Neuronal stem cell (in vitro differentiated cells): ENCODE data around the gene OPN1SW.

ENCODE experiments used
- DNase-seq: peaks from one replicate; pipeline ENCODE4 v3.0.0-alpha.2; 2013; ENCODE audit warnings: low spot score
- H2AFZ ChIP-seq: one replicate; pipeline ENCODE4 v1.6.1; 2013; ENCODE audit warnings: mild to moderate bottlenecking, low read length, inconsistent platforms
- H2AK5ac ChIP-seq: 2 replicates; pipeline ENCODE4 v1.6.1; 2013; ENCODE audit warnings: low read depth, mild to moderate bottlenecking, inconsistent platforms, low read length, moderate library complexity, mixed read lengths
- H2BK120ac ChIP-seq: 2 replicates; pipeline ENCODE4 v1.6.1; 2013; ENCODE audit warnings: low read depth, mild to moderate bottlenecking, inconsistent platforms, low read length, moderate library complexity, mixed read lengths
- H2BK12ac ChIP-seq: one replicate; pipeline ENCODE4 v1.6.1; 2013; ENCODE audit warnings: low read length, inconsistent platforms
- H2BK15ac ChIP-seq: 2 replicates; pipeline ENCODE4 v1.6.1; 2013; ENCODE audit warnings: mild to moderate bottlenecking, low read length, inconsistent platforms, mixed read lengths
- H2BK5ac ChIP-seq: one replicate; pipeline ENCODE4 v1.6.1; 2013; ENCODE audit warnings: inconsistent platforms, mild to moderate bottlenecking, low read length, moderate library complexity
- H3K14ac ChIP-seq: one replicate; pipeline ENCODE4 v1.6.1; 2013; ENCODE audit warnings: low read length, inconsistent platforms
- H3K18ac ChIP-seq: 2 replicates; pipeline ENCODE4 v1.6.1; 2013; ENCODE audit warnings: low read length, inconsistent platforms
- H3K23ac ChIP-seq: 2 replicates; pipeline ENCODE4 v1.6.1; 2013; ENCODE audit warnings: low read depth, mild to moderate bottlenecking, mixed read lengths, low read length, inconsistent platforms; ENCODE audit not compliant: poor library complexity
- H3K27ac ChIP-seq: replicated peaks from 3 replicates; pipeline ENCODE4 v1.5.1; 2013; ENCODE audit warnings: low read length, inconsistent platforms
- H3K27me3 ChIP-seq, 3 experiments: 2 replicates each; pipeline ENCODE4 v1.6.1; 2013; ENCODE audit warnings: low read length in 3 of 3, mild to moderate bottlenecking in 2 of 3, inconsistent platforms in 1 of 3, low read depth in 1 of 3, mixed read lengths in 1 of 3, moderate library complexity in 1 of 3; ENCODE audit not compliant: control insufficient read depth in 3 of 3, insufficient read depth in 3 of 3
- H3K36me3 ChIP-seq, 2 donors: replicated peaks in 1 of 2; 2 replicates each; pipeline ENCODE4 v1.6.1; 2013; ENCODE audit warnings: low read length in 2 of 2; ENCODE audit not compliant: control insufficient read depth in 2 of 2, insufficient read depth in 2 of 2
- H3K4ac ChIP-seq: 2 replicates; pipeline ENCODE4 v1.6.1; 2013; ENCODE audit warnings: inconsistent platforms, mild to moderate bottlenecking, low read length, moderate library complexity
- H3K4me1 ChIP-seq, 2 donors: 1 replicate in 1 of 2; 2 replicates in 1 of 2; pipeline ENCODE4 v1.6.1; 2013; ENCODE audit warnings: low read length in 2 of 2, low read depth in 1 of 2; ENCODE audit not compliant: control insufficient read depth in 2 of 2, insufficient read depth in 1 of 2
- H3K4me2 ChIP-seq: one replicate; pipeline ENCODE4 v1.6.1; 2013; ENCODE audit warnings: mild to moderate bottlenecking, low read length, inconsistent platforms; ENCODE audit not compliant: insufficient read depth, poor library complexity, severe bottlenecking
- H3K4me3 ChIP-seq, 2 donors: 2 replicates each; pipeline ENCODE4 v1.5.1; 2013; ENCODE audit warnings: low read length in 2 of 2, mild to moderate bottlenecking in 2 of 2, inconsistent platforms in 1 of 2, moderate library complexity in 1 of 2
- H3K79me1 ChIP-seq: one replicate; pipeline ENCODE4 v1.6.1; 2013; ENCODE audit warnings: low read depth, mild to moderate bottlenecking, inconsistent platforms, low read length, moderate library complexity
- H3K9ac ChIP-seq: one replicate; pipeline ENCODE4 v1.6.1; 2013; ENCODE audit warnings: mild to moderate bottlenecking, low read depth, low read length, inconsistent platforms; ENCODE audit not compliant: poor library complexity
- H3K9me3 ChIP-seq, 2 donors: replicated peaks in 1 of 2; 2 replicates each; pipeline versions ENCODE3 to v1.6.1; 2013; ENCODE audit warnings: low read length in 2 of 2, mild to moderate bottlenecking in 2 of 2, inconsistent platforms in 1 of 2, low read depth in 1 of 2, mixed read lengths in 1 of 2, moderate library complexity in 1 of 2; ENCODE audit not compliant: control insufficient read depth in 2 of 2, insufficient read depth in 1 of 2
- H4K8ac ChIP-seq: one replicate; pipeline ENCODE4 v1.6.1; 2013; ENCODE audit warnings: low read depth, mild to moderate bottlenecking, inconsistent platforms, low read length, moderate library complexity
- H4K91ac ChIP-seq: one replicate; pipeline ENCODE4 v1.6.1; 2013; ENCODE audit warnings: low read length, low read depth, mild to moderate bottlenecking, inconsistent platforms; ENCODE audit not compliant: poor library complexity
- WGBS, 2 donors: extraction: QIAGEN DNeasy Blood & Tissue Kit; methylation state at CpG; one replicate each; pipeline ENCODE4 v1.1.7; 2013; ENCODE audit warnings: missing lambda C conversion rate in 2 of 2, mixed read lengths in 1 of 2; ENCODE audit not compliant: insufficient read length in 2 of 2, insufficient replicate concordance in 1 of 2; ENCODE audit errors: extremely low coverage in 2 of 2; 5-methylcytosine and 5-hydroxymethylcytosine counted together

OPN1SW gene

DNA sequence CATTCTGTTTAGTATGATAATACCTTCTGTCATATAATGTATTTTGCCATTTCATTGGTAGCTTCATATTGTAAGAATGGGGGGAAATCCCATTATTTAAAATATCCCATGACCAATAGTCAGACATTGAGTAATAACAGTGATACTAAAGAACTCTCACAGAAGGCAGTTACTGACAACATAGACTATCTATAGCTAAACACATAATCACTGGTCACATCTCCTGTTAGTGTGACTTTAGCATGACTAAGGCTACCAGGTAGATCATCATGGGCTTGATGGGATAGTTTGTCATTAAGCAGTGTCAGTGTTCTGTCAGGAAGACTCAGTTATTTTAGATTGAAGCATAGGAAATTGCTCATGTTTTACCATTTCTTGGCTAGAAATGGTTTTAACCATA, 16.4 kb downstream of the OPN1SW start:
- no peak overlapping the region for H3K23ac ChIP-seq
- no peak overlapping the region for H2BK15ac ChIP-seq
- no peak overlapping the region for H3K9ac ChIP-seq
- H2BK12ac ChIP-seq: no peak overlapping the region
- H3K36me3 ChIP-seq: peaks cover 21 to 97% of the 10 kb centered on the region in 2 donors
- DNase-seq: no peak
- H3K79me1 ChIP-seq: no peaks in the 10 kb centered on the region
- no peak overlapping the region for H3K18ac ChIP-seq
- H3K4ac ChIP-seq: no peak overlapping the region
- H4K91ac ChIP-seq: no peak overlapping the region
- no peak overlapping the region for H2BK5ac ChIP-seq
- no peak overlapping the region for H3K4me2 ChIP-seq
- H3K9me3 ChIP-seq: no peaks in the 10 kb centered on the region
- H3K4me3 ChIP-seq: no peak overlapping the region
- H3K4me1 ChIP-seq: no peaks in the 10 kb centered on the region
- no peak overlapping the region for H3K14ac ChIP-seq
- no peaks in the 10 kb centered on the region for H3K27me3 ChIP-seq
- H2AK5ac ChIP-seq: no peak overlapping the region
- H4K8ac ChIP-seq: no peak overlapping the region
- no peak overlapping the region for H3K27ac ChIP-seq
- H2BK120ac ChIP-seq: no peak overlapping the region
- H2AFZ ChIP-seq: no peak overlapping the region

DNA sequence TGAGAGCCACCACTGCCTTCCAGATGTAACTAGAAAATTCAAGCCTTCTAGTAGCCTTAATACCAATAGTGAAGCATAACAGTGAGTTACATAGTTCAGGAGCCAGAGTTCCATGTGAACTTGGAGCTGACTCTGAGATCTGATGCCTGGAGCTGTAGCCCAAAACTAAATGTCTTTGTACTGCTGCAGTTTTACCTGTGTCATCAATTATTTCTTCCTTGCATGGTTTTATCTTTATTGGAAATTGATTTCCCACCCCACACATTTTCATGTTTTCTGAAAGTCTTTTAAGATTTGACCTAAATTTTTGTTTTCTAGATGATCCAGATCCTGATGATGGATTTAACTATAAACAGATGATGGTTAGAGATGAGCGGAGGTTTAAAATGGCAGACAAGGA, 17.0 kb downstream of the OPN1SW start:
- Histone ChIP-seq H2BK15ac (no peak overlapping the region), H2BK120ac (no peak overlapping the region), H3K9me3 (no peaks in the 10 kb centered on the region), H3K4me2 (no peak overlapping the region), H3K36me3 (peaks cover 23 to 97% of the 10 kb centered on the region in 2 donors), H2BK12ac (no peak overlapping the region), H3K18ac (no peak overlapping the region), H3K27me3 (no peaks in the 10 kb centered on the region), H4K8ac (no peak overlapping the region), H3K9ac (no peak overlapping the region), H3K23ac (no peak overlapping the region), H2BK5ac (no peak overlapping the region), H4K91ac (no peak overlapping the region), H3K27ac (no peak overlapping the region), H3K4me3 (no peak overlapping the region), H3K79me1 (peaks cover 2% of the 10 kb centered on the region), H3K4me1 (no peaks in the 10 kb centered on the region), H3K14ac (no peak overlapping the region), H2AK5ac (no peak overlapping the region), H2AFZ (no peak overlapping the region), H3K4ac (no peak overlapping the region)
- no CpG with 5 or more reads among the region's 1 CpG for WGBS, 2 donors
- no peak for DNase-seq

DNA sequence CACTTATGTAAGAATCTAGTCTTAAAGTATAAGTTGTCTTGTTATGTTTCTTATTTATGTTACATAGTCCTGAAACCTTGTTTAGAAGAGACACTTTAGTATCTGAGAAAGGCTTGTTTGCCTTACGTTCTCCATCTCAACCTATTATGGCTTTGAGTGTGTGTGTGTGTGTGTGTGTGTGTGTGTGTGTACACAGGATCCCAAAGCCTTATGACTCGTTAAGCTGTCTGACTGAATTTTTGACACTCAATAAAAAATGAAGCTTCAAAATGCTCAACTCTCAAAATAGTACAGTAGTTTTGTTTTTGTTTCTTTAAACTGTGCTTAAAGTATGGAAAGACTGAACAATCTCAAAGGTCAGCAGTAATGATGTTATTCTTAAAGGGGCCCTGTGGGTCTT, 18.4 kb downstream of the OPN1SW start:
- H3K27ac ChIP-seq: no peak overlapping the region
- WGBS, 2 donors: no CpG with 5 or more reads among the region's 2 CpGs

DNA sequence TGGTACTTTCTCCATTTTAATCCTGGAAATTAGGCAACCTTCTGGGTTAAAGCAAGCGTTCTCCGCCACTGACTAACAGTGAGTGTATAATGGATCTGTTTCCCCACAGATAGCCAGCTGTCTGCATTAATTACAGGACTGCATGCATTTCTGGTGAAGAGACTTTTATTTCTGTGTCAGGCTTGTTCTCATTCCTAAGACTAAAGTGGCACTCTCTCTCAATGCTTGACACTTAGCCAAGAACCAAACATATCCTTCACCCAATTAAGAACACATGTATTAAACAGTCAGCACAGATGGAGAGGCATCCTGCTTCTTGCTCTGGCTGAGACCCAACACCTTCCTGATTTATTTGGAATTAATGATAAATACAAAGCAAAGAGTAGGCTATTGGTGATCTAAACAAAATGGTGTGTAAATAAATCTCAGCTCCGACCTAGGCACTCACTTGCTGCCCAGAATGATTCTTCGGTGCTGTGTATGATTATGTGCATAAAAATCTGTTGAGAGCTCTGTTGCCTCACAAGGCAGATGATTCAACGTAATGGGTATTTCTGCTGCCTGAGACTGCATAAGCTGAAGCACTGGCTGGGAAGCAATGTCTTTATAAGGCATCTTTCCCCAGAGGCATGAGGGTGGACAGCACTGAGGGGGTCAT, 19.6 kb downstream of the OPN1SW start:
- H2BK15ac ChIP-seq: no peak overlapping the region
- no peak overlapping the region for H3K4ac ChIP-seq
- no peak overlapping the region for H3K27ac ChIP-seq
- H3K4me3 ChIP-seq: no peak overlapping the region
- no peaks in the 10 kb centered on the region for H3K4me1 ChIP-seq
- no peak overlapping the region for H4K8ac ChIP-seq
- H2BK120ac ChIP-seq: no peak overlapping the region
- H4K91ac ChIP-seq: no peak overlapping the region
- no peak overlapping the region for H3K23ac ChIP-seq
- no peak overlapping the region for H3K4me2 ChIP-seq
- no peaks in the 10 kb centered on the region for H3K27me3 ChIP-seq
- no CpG with 5 or more reads among the region's 5 CpGs for WGBS, 2 donors
- H3K18ac ChIP-seq: no peak overlapping the region
- peaks cover 2% of the 10 kb centered on the region for H3K79me1 ChIP-seq
- no peak for DNase-seq
- no peak overlapping the region for H2BK5ac ChIP-seq
- no peak overlapping the region for H3K14ac ChIP-seq
- H3K9me3 ChIP-seq: no peaks in the 10 kb centered on the region
- H2BK12ac ChIP-seq: no peak overlapping the region
- H2AK5ac ChIP-seq: no peak overlapping the region
- no peak overlapping the region for H2AFZ ChIP-seq
- peaks cover 20 to 95% of the 10 kb centered on the region in 2 donors for H3K36me3 ChIP-seq
- no peak overlapping the region for H3K9ac ChIP-seq

More for the DNA sequence above, 18.4 kb downstream of the OPN1SW start:
- Histone ChIP-seq H3K4ac (no peak overlapping the region), H3K4me1 (no peaks in the 10 kb centered on the region), H2BK120ac (no peak overlapping the region), H2BK12ac (no peak overlapping the region), H3K18ac (no peak overlapping the region), H2AK5ac (no peak overlapping the region), H3K79me1 (peaks cover 2% of the 10 kb centered on the region), H3K14ac (no peak overlapping the region), H2BK15ac (no peak overlapping the region), H3K23ac (no peak overlapping the region), H2BK5ac (no peak overlapping the region), H4K91ac (no peak overlapping the region), H3K9ac (no peak overlapping the region), H3K9me3 (no peaks in the 10 kb centered on the region), H3K27me3 (no peaks in the 10 kb centered on the region), H3K4me3 (no peak overlapping the region), H3K4me2 (no peak overlapping the region), H4K8ac (no peak overlapping the region), H2AFZ (no peak overlapping the region), H3K36me3 (peaks cover 23 to 98% of the 10 kb centered on the region in 2 donors)
- DNase-seq: no peak
